GM19025 (cell line): ENCODE results near the gene CFAP77.

Experiments used
- ATAC-seq: cut with Tn5 transposase; IDR thresholded peaks from one replicate; pipeline ENCODE4 v1.9.1; 2021; ENCODE audit warnings: mild to moderate bottlenecking, low read depth, moderate library complexity; ENCODE audit not compliant: unreplicated experiment

Gene CFAP77

DNA sequence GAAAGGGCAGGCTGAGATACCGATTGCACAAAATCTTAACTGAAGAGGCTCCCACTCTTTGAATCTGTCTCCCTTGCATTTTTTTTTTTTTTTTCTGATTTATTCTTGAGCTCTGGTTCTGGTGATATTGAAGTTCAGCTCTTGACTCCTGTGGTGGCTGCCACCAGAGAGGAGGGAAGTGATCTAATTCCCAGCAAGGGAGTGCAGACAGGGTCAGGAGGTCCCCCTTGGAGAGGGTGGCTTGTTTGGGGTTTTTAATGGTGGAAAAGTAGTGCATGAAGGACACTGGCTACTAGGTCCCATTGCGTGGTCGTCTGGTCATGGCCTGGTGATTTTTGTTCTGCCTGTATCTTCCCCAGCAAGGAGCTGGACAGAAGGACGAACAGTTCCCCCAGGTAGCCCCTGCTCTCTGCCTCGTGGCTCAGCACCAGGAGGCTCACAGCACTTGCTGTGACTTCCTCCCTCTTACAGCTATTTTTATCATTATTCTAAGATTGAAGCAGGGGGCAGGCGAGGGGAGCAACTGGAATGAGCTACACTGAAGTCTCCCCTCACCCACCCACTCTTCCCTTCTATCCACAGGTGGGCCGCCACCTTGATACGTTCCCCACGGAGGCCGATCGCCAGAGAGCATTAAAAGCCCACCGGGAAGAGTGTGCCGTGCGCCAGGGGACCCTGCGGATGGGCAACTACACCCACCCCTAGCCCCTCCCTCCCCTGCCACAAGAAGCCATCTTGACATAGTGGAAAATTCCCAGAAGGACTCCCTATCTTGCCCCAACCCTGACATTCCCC, 162.0 kb downstream of the CFAP77 start:
- no peak for ATAC-seq

- ATAC-seq: no peak
Observed at GRCh38 chr9:132572921-132573320, 162.9 kb downstream of the CFAP77 start.

DNA sequence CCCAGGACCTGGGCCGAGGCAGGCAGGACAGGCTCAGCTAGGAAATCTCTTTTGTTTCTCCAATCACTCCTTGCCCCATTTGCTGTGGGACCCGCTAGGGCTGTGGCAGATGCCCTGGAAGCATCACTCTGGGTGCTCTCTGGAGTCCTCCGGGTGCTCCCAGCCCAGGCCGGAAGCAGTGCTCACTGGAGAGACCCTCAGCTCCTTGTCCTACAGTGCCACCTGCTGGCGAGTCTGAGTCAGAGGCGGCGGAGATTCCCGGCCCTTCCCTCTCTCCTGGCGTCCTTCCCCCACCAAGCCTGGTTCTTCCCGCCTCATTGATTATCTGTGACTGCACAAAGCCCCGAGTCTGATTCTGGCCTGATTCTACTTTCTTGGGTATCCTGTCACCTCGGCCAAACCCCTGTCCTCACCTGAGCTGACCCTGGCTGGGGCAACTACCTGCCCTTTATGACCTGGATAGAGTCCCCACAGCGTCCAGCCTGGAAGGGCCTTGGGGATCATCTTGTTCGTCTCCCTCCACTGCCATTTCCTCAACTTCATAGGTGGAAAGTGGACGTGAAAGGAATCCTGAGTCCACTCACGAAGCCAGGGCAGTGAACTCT, 165.1 kb downstream of the CFAP77 start:
- ATAC-seq: no peak

DNA sequence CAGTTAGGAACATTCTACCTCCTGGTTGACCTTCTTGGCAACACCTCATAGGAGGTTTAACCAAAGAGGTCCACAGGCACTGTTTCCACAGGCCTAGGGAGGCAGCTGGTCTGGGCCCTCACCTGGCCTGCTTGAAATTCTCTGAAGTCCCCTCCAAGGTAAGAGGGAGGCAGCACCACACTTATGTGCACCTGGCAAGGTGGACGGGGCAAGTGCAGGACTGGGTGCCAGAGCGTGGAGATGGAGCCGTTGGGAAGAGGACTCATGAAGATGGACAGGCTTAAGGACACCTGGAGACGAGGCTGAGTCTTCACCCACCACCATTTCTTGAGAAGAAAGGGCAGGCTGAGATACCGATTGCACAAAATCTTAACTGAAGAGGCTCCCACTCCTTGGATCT, 165.8 kb downstream of the CFAP77 start:
- no peak for ATAC-seq

GRCh38 chr9:132577119-132577518, 167.1 kb downstream of the CFAP77 start:
- no peak for ATAC-seq

DNA sequence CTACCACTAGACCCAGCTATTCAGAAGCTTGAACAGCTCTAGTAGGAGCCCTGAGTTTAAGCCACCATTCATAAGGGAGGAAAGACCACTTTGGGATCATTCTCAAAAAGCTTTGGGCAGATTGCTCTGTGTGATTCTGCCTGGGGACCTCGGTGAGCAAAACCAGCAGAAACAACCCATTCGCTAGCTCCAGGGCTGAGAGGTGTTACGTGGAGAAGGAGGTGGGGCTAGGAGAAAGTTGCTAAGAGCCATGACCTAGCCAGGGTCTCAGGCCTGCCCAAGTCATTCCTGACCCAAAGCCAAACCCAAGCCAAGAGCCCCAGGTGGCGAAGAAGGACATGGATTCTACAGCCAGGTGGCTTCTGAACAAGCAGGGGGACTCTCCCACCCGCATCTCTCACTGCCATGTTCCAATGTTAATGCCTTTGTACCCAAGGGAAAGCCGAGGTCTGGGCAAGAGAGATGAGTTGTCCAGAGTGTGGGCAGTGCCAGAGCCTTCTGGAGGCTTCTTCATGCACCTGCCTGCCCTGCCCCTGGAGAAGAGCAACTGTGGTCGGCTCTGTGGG, 168.4 kb downstream of the CFAP77 start:
- no peak for ATAC-seq

- ATAC-seq: no peak
Observed at GRCh38 chr9:132579427-132579798, 169.4 kb downstream of the CFAP77 start.

- ATAC-seq: no peak
Observed at GRCh38 chr9:132582276-132582785, 172.3 kb downstream of the CFAP77 start, which contains the start of gene BARHL1. BARHL1 (plus strand) TSS chr9:132582606; CDS start chr9:132582798, 192 bp downstream.

DNA sequence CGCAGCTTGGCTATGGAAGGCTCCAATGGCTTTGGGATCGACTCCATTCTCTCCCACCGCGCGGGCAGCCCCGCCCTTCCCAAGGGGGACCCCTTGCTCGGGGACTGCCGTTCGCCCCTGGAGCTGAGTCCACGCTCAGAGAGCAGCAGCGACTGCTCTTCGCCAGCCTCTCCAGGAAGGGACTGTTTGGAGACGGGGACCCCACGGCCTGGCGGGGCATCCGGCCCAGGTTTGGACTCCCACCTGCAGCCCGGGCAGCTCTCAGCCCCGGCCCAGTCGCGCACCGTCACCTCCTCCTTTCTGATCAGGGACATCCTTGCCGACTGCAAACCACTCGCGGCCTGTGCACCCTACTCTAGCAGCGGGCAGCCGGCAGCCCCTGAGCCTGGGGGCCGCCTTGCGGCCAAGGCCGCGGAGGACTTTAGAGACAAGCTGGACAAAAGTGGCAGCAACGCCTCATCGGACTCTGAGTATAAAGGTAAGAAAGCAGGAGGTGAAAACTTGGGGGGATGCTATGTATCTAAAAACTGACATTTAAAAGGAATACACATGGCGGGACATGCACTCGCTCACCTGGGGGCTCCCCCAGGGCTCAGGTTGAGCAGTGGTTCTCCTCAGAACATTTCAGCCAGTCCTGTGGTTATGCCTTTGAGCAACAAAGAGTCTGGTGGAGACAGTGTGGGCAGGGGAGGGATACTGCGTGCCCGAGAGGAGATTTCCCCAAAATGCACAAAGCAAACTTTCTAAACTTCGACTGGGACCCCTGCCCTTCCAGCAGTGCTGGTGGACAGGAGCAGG, 173.0 kb downstream of the CFAP77 start:
- no peak for ATAC-seq

GRCh38 chr9:132583584-132584304, 173.7 kb downstream of the CFAP77 start:
- no peak for ATAC-seq

DNA sequence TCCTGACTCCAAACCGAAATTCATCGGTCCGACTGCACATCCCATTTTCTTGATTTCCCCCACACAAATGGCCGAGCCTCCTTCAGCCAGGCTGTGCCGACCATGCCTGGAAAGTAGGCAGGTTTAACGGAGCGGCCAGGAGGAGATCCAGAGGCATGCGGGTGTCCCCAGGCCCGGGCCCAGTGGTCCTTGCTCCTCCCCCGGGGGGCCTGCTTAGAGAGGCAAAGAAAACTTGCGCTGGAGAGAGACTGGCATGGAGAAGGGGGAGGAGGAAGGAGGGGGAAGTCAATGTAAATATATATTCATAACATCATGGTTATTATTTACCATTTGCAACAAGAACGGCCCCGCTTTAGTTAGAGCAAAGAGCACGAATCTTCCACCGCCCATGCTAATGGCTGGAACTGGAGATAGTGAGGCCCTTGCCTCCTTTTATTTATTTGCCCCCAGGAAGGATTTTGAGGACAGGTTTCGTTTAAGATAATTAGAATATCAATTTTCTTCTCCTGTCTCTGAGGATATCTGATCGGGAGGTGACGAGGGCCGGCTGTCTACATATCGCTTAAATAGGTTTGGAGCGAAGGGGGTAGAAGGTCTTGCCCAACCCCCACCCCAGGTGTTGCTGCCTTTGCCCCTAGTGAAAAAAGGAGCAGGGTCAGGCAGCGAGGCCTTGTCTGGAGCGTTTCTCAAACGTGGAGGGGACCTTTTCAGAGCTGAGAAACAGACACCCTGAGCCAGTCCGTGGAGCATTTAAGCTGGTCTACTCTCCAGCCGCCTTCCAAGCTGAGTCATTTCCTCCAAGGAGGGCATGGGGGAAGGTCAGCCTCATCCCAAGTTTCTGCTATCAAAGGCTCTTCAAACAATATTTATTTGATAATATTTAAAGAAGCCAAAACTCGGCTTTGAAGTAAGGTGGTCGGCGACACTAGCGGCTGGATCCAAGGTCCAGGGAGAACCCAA, 174.9 kb downstream of the CFAP77 start:
- no peak for ATAC-seq

DNA sequence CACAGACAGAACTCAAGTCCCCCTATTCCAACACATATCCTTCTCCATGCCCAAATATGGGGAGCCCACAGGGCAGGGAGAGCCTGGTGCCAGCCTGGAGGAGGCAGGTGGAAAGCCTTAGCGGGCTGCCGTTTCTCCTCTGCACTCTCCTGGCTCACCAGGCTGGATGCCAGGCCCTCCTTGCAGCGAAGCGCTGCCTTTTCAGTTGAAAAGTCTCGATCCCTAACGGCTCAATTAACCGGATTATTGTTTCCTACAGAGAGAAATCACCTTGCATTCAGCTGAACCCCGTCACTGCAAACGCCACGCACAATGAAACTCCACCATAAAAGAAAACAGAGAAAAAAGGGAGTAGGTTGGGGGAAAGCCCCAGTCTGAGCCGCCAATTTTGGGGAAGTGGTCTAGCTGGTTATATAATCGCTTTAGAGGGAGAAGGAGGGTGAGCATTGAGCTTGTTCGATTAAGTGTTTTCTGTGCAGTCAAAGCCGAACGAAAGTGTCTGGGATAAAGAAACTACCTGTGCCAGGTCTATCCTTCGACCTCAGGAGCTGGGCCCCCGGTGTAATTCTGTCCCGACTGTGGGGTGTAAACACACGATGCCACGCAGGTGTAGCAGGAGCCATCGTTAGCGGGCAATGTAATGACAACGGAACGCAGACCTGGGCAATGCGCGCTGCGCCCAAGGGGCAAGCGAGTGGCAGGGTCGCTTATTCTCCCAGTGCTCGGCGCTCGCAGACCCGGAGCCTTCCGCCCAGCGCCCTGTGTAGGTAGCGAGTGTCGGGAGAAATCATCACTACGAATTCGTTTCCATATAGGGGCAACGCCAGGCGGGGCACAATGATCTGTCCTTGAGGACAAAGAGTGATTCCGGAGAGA, 176.2 kb downstream of the CFAP77 start:
- ATAC-seq: no peak

DNA sequence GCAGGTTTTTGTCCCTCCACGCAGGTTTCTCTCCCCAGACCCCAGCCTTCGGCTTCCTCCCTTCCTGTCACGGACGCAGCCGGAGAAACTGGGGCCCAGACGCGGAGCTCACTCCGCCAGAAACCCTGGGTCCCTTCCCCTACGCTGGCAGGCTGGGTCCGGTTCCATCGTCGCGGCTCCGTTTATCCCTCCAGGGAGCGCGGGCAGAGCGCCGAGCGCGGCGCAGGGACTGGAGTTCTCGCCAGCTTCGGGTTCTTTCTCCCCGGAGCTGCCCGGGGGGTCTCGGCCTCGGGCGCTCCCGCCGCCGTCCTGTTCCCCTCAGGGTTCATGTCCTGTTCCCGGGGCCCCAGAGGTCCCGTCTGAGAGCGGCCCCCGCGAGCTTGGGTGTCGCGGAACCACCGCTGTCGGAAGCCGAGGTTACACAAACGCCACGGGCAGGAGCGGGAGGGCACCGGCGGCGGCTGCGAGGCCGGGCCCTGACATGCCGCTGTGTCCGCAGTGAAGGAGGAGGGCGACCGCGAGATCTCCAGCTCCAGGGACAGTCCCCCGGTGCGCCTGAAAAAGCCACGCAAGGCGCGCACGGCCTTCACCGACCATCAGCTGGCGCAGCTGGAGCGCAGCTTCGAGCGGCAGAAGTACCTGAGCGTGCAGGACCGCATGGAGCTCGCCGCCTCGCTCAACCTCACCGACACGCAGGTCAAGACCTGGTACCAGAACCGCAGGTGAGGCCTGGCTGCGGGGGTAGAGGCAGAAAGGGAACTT, 177.0 kb downstream of the CFAP77 start:
- ATAC-seq: no peak

- no peak for ATAC-seq
Observed at GRCh38 chr9:132587592-132587955, 177.6 kb downstream of the CFAP77 start.

GRCh38 chr9:132588098-132588497, 178.1 kb downstream of the CFAP77 start:
- no peak for ATAC-seq

- no peak for ATAC-seq
Observed at GRCh38 chr9:132588501-132589147, 178.6 kb downstream of the CFAP77 start.
